ENCODE results near the gene PRKD1. TPM values are rescaled to one million over a fixed set of nuclear protein-coding genes. Genes with fewer than 3 reads are reported as not detected.

The PRKD1 gene
- total RNA-seq, 1 donor from 2014 or later, result 14.9 TPM

- Histone ChIP-seq H3K27ac (no peak overlapping the region), H3K9me3 (peaks cover 21% of the 10 kb centered on the region), H3K36me3 (no peaks in the 10 kb centered on the region), H3K27me3 (ENCODE audit: low read depth) (no peaks in the 10 kb centered on the region), H3K4me1 (no peaks in the 10 kb centered on the region), H3K4me3 (no peak overlapping the region)
- no peak for ATAC-seq
- TF ChIP-seq, protein P1, sequence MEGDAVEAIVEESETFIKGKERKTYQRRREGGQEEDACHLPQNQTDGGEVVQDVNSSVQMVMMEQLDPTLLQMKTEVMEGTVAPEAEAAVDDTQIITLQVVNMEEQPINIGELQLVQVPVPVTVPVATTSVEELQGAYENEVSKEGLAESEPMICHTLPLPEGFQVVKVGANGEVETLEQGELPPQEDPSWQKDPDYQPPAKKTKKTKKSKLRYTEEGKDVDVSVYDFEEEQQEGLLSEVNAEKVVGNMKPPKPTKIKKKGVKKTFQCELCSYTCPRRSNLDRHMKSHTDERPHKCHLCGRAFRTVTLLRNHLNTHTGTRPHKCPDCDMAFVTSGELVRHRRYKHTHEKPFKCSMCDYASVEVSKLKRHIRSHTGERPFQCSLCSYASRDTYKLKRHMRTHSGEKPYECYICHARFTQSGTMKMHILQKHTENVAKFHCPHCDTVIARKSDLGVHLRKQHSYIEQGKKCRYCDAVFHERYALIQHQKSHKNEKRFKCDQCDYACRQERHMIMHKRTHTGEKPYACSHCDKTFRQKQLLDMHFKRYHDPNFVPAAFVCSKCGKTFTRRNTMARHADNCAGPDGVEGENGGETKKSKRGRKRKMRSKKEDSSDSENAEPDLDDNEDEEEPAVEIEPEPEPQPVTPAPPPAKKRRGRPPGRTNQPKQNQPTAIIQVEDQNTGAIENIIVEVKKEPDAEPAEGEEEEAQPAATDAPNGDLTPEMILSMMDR (IDR thresholded peaks at IDR 0.05), result no peak
- DNase-seq, result no peak
- intact Hi-C loops (cut with DNase I), result no loop called here
These were observed 279.6 kb downstream of the PRKD1 start for GRCh38 chr14:29648045-29648444.

- no peak overlapping the region for H3K27ac ChIP-seq
- H3K9me3 ChIP-seq, result peaks cover 21% of the 10 kb centered on the region
- H3K4me1 ChIP-seq, result no peaks in the 10 kb centered on the region
- no peaks in the 10 kb centered on the region for H3K36me3 ChIP-seq
- intact Hi-C loops (cut with DNase I), result no loop called here
- TF ChIP-seq, protein P1 (IDR thresholded peaks at IDR 0.05), result no peak
- DNase-seq, result no peak
- no peak for ATAC-seq
- no peaks in the 10 kb centered on the region for H3K27me3 ChIP-seq (ENCODE audit: low read depth)
- H3K4me3 ChIP-seq, result no peak overlapping the region
These were observed 282.5 kb downstream of the PRKD1 start for GRCh38 chr14:29645117-29645516.

- TF ChIP-seq, protein P1 (IDR thresholded peaks at IDR 0.05), result no peak
- intact Hi-C loops (cut with DNase I), result no loop called here
- ATAC-seq (no peak), DNase-seq (no peak)
- H3K9me3 ChIP-seq, result peaks cover 16% of the 10 kb centered on the region
- no peak overlapping the region for H3K27ac ChIP-seq
- no peaks in the 10 kb centered on the region for H3K36me3 ChIP-seq
- H3K4me1 ChIP-seq, result no peaks in the 10 kb centered on the region
- no peak overlapping the region for H3K4me3 ChIP-seq
- H3K27me3 ChIP-seq (ENCODE audit: low read depth), result no peaks in the 10 kb centered on the region
These were observed 284.0 kb downstream of the PRKD1 start for GRCh38 chr14:29643433-29644211.

DNA sequence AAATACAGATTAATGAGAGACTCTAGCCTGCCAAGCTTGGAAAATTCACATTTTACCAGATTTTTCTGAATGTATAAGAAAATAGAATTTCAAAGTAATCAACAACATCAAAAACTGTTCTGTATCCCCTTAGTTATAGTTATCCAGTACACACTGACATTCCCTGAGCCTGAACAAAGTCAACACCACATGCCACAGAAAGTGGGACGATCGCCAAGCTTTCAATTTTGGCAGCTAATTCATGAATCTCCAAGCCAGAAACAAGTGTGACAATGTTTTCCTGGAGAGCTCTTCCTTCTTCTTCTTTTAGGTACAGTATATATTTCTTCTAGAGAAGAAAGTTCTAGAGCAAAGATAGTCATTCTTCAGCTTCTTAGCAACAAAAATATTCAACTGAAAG is 290.2 kb downstream of the PRKD1 start:
- no peak overlapping the region for H3K27ac ChIP-seq
- no peaks in the 10 kb centered on the region for H3K27me3 ChIP-seq (ENCODE audit: low read depth)
- H3K9me3 ChIP-seq, result no peaks in the 10 kb centered on the region
- H3K4me3 ChIP-seq, result no peak overlapping the region
- H3K4me1 ChIP-seq, result peaks cover 12% of the 10 kb centered on the region
- intact Hi-C loops (cut with DNase I), result no loop called here
- DNase-seq, result no peak
- H3K36me3 ChIP-seq, result no peaks in the 10 kb centered on the region
- no peak for ATAC-seq
- TF ChIP-seq, protein P1 (IDR thresholded peaks at IDR 0.05), result no peak

DNA sequence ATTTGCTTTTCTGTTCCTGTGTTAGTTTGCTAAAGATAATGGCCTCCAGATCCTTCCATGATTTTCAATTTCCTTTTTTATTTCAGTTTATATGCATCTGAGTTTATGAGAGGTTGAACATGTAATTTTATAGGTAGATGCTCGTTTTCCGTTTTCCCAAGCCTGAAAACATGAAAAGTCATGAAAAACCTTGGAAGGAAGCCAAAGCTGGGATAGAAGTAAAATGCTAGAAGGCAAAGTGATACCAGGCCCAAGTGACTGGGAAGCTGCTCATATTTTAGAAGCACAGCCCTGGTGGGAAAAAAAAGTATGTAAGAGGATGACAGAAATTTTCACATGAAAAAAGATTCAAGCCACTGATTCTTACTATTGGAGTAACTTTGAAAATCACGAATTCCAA is 290.8 kb downstream of the PRKD1 start:
- H3K27ac ChIP-seq, result no peak overlapping the region
- H3K36me3 ChIP-seq, result no peaks in the 10 kb centered on the region
- ATAC-seq (no peak), DNase-seq (no peak)
- peaks cover 12% of the 10 kb centered on the region for H3K4me1 ChIP-seq
- intact Hi-C loops (cut with DNase I), result no loop called here
- TF ChIP-seq, protein P1 (IDR thresholded peaks at IDR 0.05), result no peak
- no peak overlapping the region for H3K4me3 ChIP-seq
- H3K9me3 ChIP-seq, result no peaks in the 10 kb centered on the region
- no peaks in the 10 kb centered on the region for H3K27me3 ChIP-seq (ENCODE audit: low read depth)
